Astrocyte (in vitro differentiated cells and primary cell): ENCODE results near the gene MAML2. TPM values are rescaled to one million over a fixed set of nuclear protein-coding genes. Genes with fewer than 3 reads are reported as not detected.
A peak's percentile ranks its signal among the peaks of the same experiment; 100 is the strongest.

Source experiments
- DNase-seq: peaks from one replicate; pipeline ENCODE4 v3.0.0-alpha.2; 2010; ENCODE audit warnings: low read depth
- FAIRE-seq: peaks from 2 replicates; lab custom pipeline; 2011; peaks lifted over from hg19 to GRCh38; lab: Jason Lieb, UNC
- H2AFZ ChIP-seq: 2 replicates; pipeline ENCODE4 v1.6.0; 2012; ENCODE audit warnings: low read depth, low read length, inconsistent platforms
- H3K27ac ChIP-seq: 2 replicates; pipeline ENCODE4 v1.5.1; 2011; ENCODE audit warnings: low read depth, low read length, inconsistent platforms
- H3K27me3 ChIP-seq: 2 replicates; pipeline ENCODE4 v1.6.0; 2011; ENCODE audit warnings: low read length, inconsistent platforms; ENCODE audit not compliant: insufficient read depth
- H3K36me3 ChIP-seq: 2 replicates; pipeline ENCODE4 v1.5.1; 2011; ENCODE audit warnings: low read length, inconsistent platforms; ENCODE audit not compliant: insufficient read depth
- H3K4me1 ChIP-seq: 2 replicates; pipeline ENCODE4 v1.5.1; 2011; ENCODE audit warnings: low read length, inconsistent platforms; ENCODE audit not compliant: insufficient read depth
- H3K4me2 ChIP-seq: 2 replicates; pipeline ENCODE4 v1.6.0; 2012; ENCODE audit warnings: low read length, inconsistent platforms
- H3K4me3 ChIP-seq: 2 replicates; pipeline ENCODE4 v1.5.1; 2011; ENCODE audit warnings: low read depth, mild to moderate bottlenecking, low read length, inconsistent platforms; ENCODE audit not compliant: insufficient read depth
- H3K79me2 ChIP-seq: 2 replicates; pipeline ENCODE4 v1.6.0; 2012; ENCODE audit warnings: mild to moderate bottlenecking, low read length, inconsistent platforms; ENCODE audit not compliant: insufficient read depth
- H3K9ac ChIP-seq: 2 replicates; pipeline ENCODE4 v1.6.0; 2012; ENCODE audit warnings: mild to moderate bottlenecking, low read length, inconsistent platforms
- H3K9me3 ChIP-seq: 2 replicates; pipeline ENCODE4 v1.5.1; 2012; ENCODE audit warnings: low read depth, mild to moderate bottlenecking, low read length, inconsistent platforms; ENCODE audit not compliant: insufficient read depth
- H4K20me1 ChIP-seq: 2 replicates; pipeline ENCODE4 v1.6.0; 2012; ENCODE audit warnings: low read length, inconsistent platforms; ENCODE audit not compliant: insufficient read depth
- H3K27ac Mint-ChIP-seq: one replicate; pipeline ENCODE4 v1.8.0; 2021; ENCODE audit warnings: mild to moderate bottlenecking, mixed read lengths; ENCODE audit not compliant: unreplicated experiment
- H3K27me3 Mint-ChIP-seq: one replicate; pipeline ENCODE4 v1.8.0; 2021; ENCODE audit warnings: low read depth, mixed read lengths; ENCODE audit not compliant: unreplicated experiment
- H3K36me3 Mint-ChIP-seq: one replicate; pipeline ENCODE4 v1.8.0; 2021; ENCODE audit warnings: low read depth, mixed read lengths; ENCODE audit not compliant: unreplicated experiment
- H3K4me1 Mint-ChIP-seq: one replicate; pipeline ENCODE4 v1.8.0; 2021; ENCODE audit warnings: low read depth, mixed read lengths; ENCODE audit not compliant: unreplicated experiment
- H3K4me3 Mint-ChIP-seq: one replicate; pipeline ENCODE4 v1.8.0; 2021; ENCODE audit warnings: mild to moderate bottlenecking, moderate library complexity, mixed read lengths; ENCODE audit not compliant: unreplicated experiment
- H3K9me3 Mint-ChIP-seq: one replicate; pipeline ENCODE4 v1.8.0; 2021; ENCODE audit warnings: mild to moderate bottlenecking, mixed read lengths; ENCODE audit not compliant: unreplicated experiment
- EZH2 ChIP-seq: IDR thresholded peaks from 2 replicates; pipeline ENCODE4 v1.6.1; 2012; ENCODE audit warnings: mild to moderate bottlenecking, low read length, inconsistent platforms; ENCODE audit not compliant: insufficient read depth
- total RNA-seq: library from RNA; stranded (reverse); gene quantifications from 2 replicates; pipeline ENCODE4 v1.2.1, GENCODE V29; 2021
- TF ChIP-seq, protein P1 (sequence below): IDR thresholded peaks from 2 replicates; pipeline ENCODE4 v1.5.1; 2011; ENCODE audit warnings: low read depth, mild to moderate bottlenecking, inconsistent platforms, low read length, moderate library complexity; ENCODE audit not compliant: insufficient read depth

Gene MAML2
- total RNA-seq, 1 donor from 2014 or later: 27.4 TPM

- Histone ChIP-seq H3K27me3 (no peaks in the 10 kb centered on the region), H2AFZ (no peak overlapping the region), H3K27ac (no peak overlapping the region), H3K4me3 (no peak overlapping the region), H3K4me2 (no peak overlapping the region), H3K36me3 (peaks cover 2% of the 10 kb centered on the region), H4K20me1 (peaks cover 8% of the 10 kb centered on the region), H3K9ac (no peak overlapping the region), H3K9me3 (no peaks in the 10 kb centered on the region), H3K79me2 (peaks cover 13% of the 10 kb centered on the region), H3K4me1 (peaks cover 6% of the 10 kb centered on the region)
- Mint-ChIP-seq H3K36me3 (peaks cover 7% of the 10 kb centered on the region), H3K27me3 (no peaks in the 10 kb centered on the region), H3K4me1 (peaks cover 29% of the 10 kb centered on the region), H3K9me3 (no peaks in the 10 kb centered on the region), H3K27ac (peak overlapping the region; percentile 56), H3K4me3 (no peak overlapping the region)
- TF ChIP-seq, protein P1, sequence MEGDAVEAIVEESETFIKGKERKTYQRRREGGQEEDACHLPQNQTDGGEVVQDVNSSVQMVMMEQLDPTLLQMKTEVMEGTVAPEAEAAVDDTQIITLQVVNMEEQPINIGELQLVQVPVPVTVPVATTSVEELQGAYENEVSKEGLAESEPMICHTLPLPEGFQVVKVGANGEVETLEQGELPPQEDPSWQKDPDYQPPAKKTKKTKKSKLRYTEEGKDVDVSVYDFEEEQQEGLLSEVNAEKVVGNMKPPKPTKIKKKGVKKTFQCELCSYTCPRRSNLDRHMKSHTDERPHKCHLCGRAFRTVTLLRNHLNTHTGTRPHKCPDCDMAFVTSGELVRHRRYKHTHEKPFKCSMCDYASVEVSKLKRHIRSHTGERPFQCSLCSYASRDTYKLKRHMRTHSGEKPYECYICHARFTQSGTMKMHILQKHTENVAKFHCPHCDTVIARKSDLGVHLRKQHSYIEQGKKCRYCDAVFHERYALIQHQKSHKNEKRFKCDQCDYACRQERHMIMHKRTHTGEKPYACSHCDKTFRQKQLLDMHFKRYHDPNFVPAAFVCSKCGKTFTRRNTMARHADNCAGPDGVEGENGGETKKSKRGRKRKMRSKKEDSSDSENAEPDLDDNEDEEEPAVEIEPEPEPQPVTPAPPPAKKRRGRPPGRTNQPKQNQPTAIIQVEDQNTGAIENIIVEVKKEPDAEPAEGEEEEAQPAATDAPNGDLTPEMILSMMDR: no peak
- no peak for TF ChIP-seq EZH2
- no peak for DNase-seq
- FAIRE-seq: no peak
Observed at GRCh38 chr11:96061730-96062129, 281.3 kb downstream of the MAML2 start.

- Histone ChIP-seq H3K36me3 (peaks cover 2% of the 10 kb centered on the region), H3K4me3 (no peak overlapping the region), H3K27ac (no peak overlapping the region), H4K20me1 (peaks cover 8% of the 10 kb centered on the region), H3K27me3 (no peaks in the 10 kb centered on the region), H3K4me1 (peaks cover 13% of the 10 kb centered on the region), H3K9me3 (no peaks in the 10 kb centered on the region), H3K9ac (no peak overlapping the region), H2AFZ (no peak overlapping the region), H3K79me2 (peaks cover 13% of the 10 kb centered on the region), H3K4me2 (no peak overlapping the region)
- DNase-seq (no peak), FAIRE-seq (peak; percentile 29)
- no peaks in the 10 kb centered on the region for H3K9me3 Mint-ChIP-seq
- TF ChIP-seq, protein P1: no peak
- TF ChIP-seq EZH2: no peak
- peak overlapping the region; percentile 68 for H3K27ac Mint-ChIP-seq
- H3K4me3 Mint-ChIP-seq: no peak overlapping the region
- H3K4me1 Mint-ChIP-seq: peaks cover 34% of the 10 kb centered on the region
- H3K36me3 Mint-ChIP-seq: peaks cover 7% of the 10 kb centered on the region
- no peaks in the 10 kb centered on the region for H3K27me3 Mint-ChIP-seq
Observed at GRCh38 chr11:96061069-96061468, 281.9 kb downstream of the MAML2 start.

- Histone ChIP-seq H3K4me2 (no peak overlapping the region), H3K4me1 (peaks cover 35% of the 10 kb centered on the region), H3K9me3 (no peaks in the 10 kb centered on the region), H3K4me3 (no peak overlapping the region), H3K79me2 (peaks cover 12% of the 10 kb centered on the region), H4K20me1 (no peaks in the 10 kb centered on the region), H3K27ac (no peak overlapping the region), H3K36me3 (no peaks in the 10 kb centered on the region), H3K27me3 (no peaks in the 10 kb centered on the region), H3K9ac (no peak overlapping the region), H2AFZ (no peak overlapping the region)
- peaks cover 7% of the 10 kb centered on the region for H3K36me3 Mint-ChIP-seq
- no peak overlapping the region for H3K4me3 Mint-ChIP-seq
- TF ChIP-seq EZH2: no peak
- TF ChIP-seq, protein P1: no peak
- no peak for FAIRE-seq
- H3K27me3 Mint-ChIP-seq: no peaks in the 10 kb centered on the region
- DNase-seq: no peak
- no peaks in the 10 kb centered on the region for H3K9me3 Mint-ChIP-seq
- H3K27ac Mint-ChIP-seq: no peak overlapping the region
- peaks cover 59% of the 10 kb centered on the region for H3K4me1 Mint-ChIP-seq
Observed at GRCh38 chr11:96057502-96057901, 285.5 kb downstream of the MAML2 start.
